ENCODE data around the gene SAMD4B.

The SAMD4B gene

GRCh38 chr19:39433480-39434079, 91.4 kb downstream of the SAMD4B start:
- no peak for DNase-seq

GRCh38 chr19:39434123-39435076, 92.2 kb downstream of the SAMD4B start:
- no peak for DNase-seq

All from activated effector memory CD4-positive, alpha-beta T cell treated with Interleukin-2 at 50 U/mL for 16 hours (primary cell).